SK-N-MC (cell line): ENCODE results near the gene POLD2.

Experiments
- EZH2 ChIP-seq: fragments of 200-600 bp; sonication (generic); IDR thresholded peaks from one replicate; pipeline ENCODE4 v1.6.1; 2017; ENCODE audit warnings: antibody characterized with exemption
- POLR2AphosphoS5 ChIP-seq: IDR thresholded peaks from 2 replicates; pipeline ENCODE4 v1.6.1; 2012; ENCODE audit warnings: mild to moderate bottlenecking, low read depth, low read length, borderline replicate concordance

- TF ChIP-seq EZH2: no peak
- no peak for TF ChIP-seq POLR2AphosphoS5
These were observed 11.7 kb upstream of the POLD2 start for GRCh38 chr7:44134943-44135628.
